Transverse colon (tissue), 4 donors: Measurements from ENCODE around the gene UBAP2. TPM values are rescaled to one million over a fixed set of nuclear protein-coding genes. Genes with fewer than 3 reads are reported as not detected.

ENCODE experiments used
- DNase-seq: peaks from one replicate; pipeline ENCODE4 v3.0.0-alpha.2; 2019
- H3K27ac ChIP-seq, 4 donors: fragments of 200-600 bp; sonication (generic); 2 replicates each; pipeline ENCODE4 v1.5.1; 2016 to 2018; ENCODE audit warnings: inconsistent platforms in 4 of 4
- H3K27me3 ChIP-seq: fragments of 200-600 bp; sonication (generic); 2 replicates; pipeline ENCODE4 v1.5.1; 2017; ENCODE audit warnings: inconsistent platforms
- H3K36me3 ChIP-seq, 4 donors: fragments of 200-600 bp; sonication (generic); 2 replicates each; pipeline ENCODE4 v1.5.1; 2017 to 2019; ENCODE audit warnings: inconsistent platforms in 4 of 4
- H3K4me1 ChIP-seq, 4 donors: fragments of 200-600 bp; sonication (generic); 2 replicates each; pipeline ENCODE4 v1.5.1; 2017 to 2020; ENCODE audit warnings: inconsistent platforms in 4 of 4
- H3K4me3 ChIP-seq, 4 donors: fragments of 200-600 bp; sonication (generic); 1 replicate in 1 of 4; 2 replicates in 3 of 4; pipeline versions ENCODE4 v1.5.1 to v1.6.1; 2017 to 2019; ENCODE audit warnings: inconsistent platforms in 4 of 4
- H3K9me3 ChIP-seq, 2 donors: fragments of 200-600 bp; sonication (generic); 2 replicates each; pipeline ENCODE4 v1.5.1; 2017 to 2019; ENCODE audit warnings: inconsistent platforms in 2 of 2
- EP300 ChIP-seq: sonication (generic); formaldehyde crosslinking; IDR thresholded peaks from one replicate; pipeline ENCODE4 v1.6.1; 2017; ENCODE audit warnings: antibody characterized with exemption, low read depth
- POLR2A ChIP-seq: fragments of 450-650 bp; IDR thresholded peaks from one replicate; pipeline ENCODE4 v1.6.1; 2016; ENCODE audit warnings: antibody characterized with exemption, mild to moderate bottlenecking, moderate library complexity
- POLR2AphosphoS5 ChIP-seq, 3 donors: sonication (generic); formaldehyde crosslinking; IDR thresholded peaks; one replicate each; pipeline ENCODE4 v1.6.1; 2016; ENCODE audit warnings: antibody characterized with exemption in 3 of 3
- WGBS, 2 donors: methylation state at CpG; one replicate each; pipeline ENCODE4 v1.1.5; 2018; ENCODE audit warnings: low coverage in 1 of 2; 5-methylcytosine and 5-hydroxymethylcytosine counted together
- in situ Hi-C, 4 donors: fragments of 200-750 bp; cut with MboI; loops; one replicate each; pipeline versions ENCODE4 v1.15.0 to v1.15.1; 2017; ENCODE audit warnings: low sequenced_read_pairs in 3 of 4, low pct_ligation_motif_present in 1 of 4, low pct_unique_long_range_greater_than_20kb in 1 of 4
- intact Hi-C: fragments of 100-400 bp; cut with DNase I; formaldehyde crosslinking; loops from one replicate; pipeline ENCODE4 v1.15.1; 2023; ENCODE audit warnings: low total_unique reads
- total RNA-seq, 4 donors: library from RNA; depleted of rRNA; stranded (reverse); fragments of >200 nt; gene quantifications; one replicate each; pipeline ENCODE4 v1.1.0, GENCODE V29; 2016
- TF ChIP-seq, protein P1 (sequence below), 5 experiments: fragments of 200-600 bp in 3 of 5; fragments of 450-650 bp in 2 of 5; sonication (generic) in 3 of 5; IDR thresholded peaks; 1 replicate in 2 of 5; 2 replicates in 3 of 5; pipeline ENCODE4 v1.5.1; 2016 to 2017; ENCODE audit warnings: antibody characterized with exemption in 5 of 5, inconsistent platforms in 3 of 5, mild to moderate bottlenecking in 2 of 5, moderate library complexity in 1 of 5

The UBAP2 gene
- total RNA-seq, 4 donors from 2014 or later, result 22.5 to 52.1 (median 31.7) TPM

DNA sequence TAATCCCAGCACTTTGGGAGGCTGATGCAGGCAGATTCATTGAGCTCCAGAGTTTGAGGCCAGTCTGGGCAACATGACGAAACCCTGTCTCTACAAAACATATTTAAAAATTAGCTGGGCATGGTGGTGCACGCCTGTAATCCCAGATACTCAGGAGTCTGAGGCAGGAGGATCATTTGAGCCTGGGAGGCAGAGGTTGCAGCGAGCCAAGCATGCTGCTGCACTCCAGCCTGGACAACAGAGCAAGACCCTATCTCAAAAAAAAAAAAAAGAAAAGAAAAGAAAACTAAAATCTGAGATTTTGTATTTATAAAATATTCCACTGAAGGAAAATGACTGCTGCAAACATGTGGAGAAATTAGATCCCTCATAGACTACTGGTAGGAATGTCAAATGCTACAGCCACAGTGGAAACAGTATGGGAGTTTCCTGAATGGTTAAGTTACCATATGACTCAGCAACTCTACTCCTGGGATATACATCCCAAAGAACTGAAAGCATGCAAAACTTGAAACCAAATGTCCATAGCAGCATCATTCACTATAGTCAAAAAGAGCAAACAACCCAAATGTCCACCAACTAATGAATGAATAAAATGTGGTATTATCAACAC, 106.1 kb downstream of the UBAP2 start:
- intact Hi-C loops (no loop called here), in situ Hi-C loops (no loop called here)
- WGBS, 2 donors, result 93% methylated on average over 3 of the region's 3 CpGs; no CpG with 5 or more reads in 1 of the 2 donors
- H3K4me1 ChIP-seq, result peaks cover 0 to 10% (median 7%) of the 10 kb centered on the region in 4 donors
- no peak for DNase-seq
- no peak overlapping the region for H3K4me3 ChIP-seq
- TF ChIP-seq POLR2A, result no peak
- TF ChIP-seq, protein P1, sequence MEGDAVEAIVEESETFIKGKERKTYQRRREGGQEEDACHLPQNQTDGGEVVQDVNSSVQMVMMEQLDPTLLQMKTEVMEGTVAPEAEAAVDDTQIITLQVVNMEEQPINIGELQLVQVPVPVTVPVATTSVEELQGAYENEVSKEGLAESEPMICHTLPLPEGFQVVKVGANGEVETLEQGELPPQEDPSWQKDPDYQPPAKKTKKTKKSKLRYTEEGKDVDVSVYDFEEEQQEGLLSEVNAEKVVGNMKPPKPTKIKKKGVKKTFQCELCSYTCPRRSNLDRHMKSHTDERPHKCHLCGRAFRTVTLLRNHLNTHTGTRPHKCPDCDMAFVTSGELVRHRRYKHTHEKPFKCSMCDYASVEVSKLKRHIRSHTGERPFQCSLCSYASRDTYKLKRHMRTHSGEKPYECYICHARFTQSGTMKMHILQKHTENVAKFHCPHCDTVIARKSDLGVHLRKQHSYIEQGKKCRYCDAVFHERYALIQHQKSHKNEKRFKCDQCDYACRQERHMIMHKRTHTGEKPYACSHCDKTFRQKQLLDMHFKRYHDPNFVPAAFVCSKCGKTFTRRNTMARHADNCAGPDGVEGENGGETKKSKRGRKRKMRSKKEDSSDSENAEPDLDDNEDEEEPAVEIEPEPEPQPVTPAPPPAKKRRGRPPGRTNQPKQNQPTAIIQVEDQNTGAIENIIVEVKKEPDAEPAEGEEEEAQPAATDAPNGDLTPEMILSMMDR (IDR thresholded peaks at IDR 0.05), result no peak
- TF ChIP-seq POLR2AphosphoS5 (IDR thresholded peaks at IDR 0.05), result no peak
- TF ChIP-seq EP300, result no peak
- H3K27me3 ChIP-seq, result no peaks in the 10 kb centered on the region
- no peaks in the 10 kb centered on the region for H3K9me3 ChIP-seq
- H3K36me3 ChIP-seq, result peaks cover 0 to 29% (median 9%) of the 10 kb centered on the region in 4 donors
- no peak overlapping the region for H3K27ac ChIP-seq

- Histone ChIP-seq H3K36me3 (peaks cover 0 to 23% (median 13%) of the 10 kb centered on the region in 4 donors), H3K4me1 (peaks cover 0 to 10% (median 4%) of the 10 kb centered on the region in 4 donors), H3K9me3 (no peaks in the 10 kb centered on the region), H3K4me3 (no peak overlapping the region), H3K27me3 (no peaks in the 10 kb centered on the region), H3K27ac (peak overlapping the region; percentile 24 to 70 (median 40))
- 51 to 61% methylated on average over 4 to 9 of the region's 9 CpGs for WGBS, 2 donors
- in situ Hi-C loops, result no loop called here
- DNase-seq, result peak; percentile 20
- intact Hi-C loops, result no loop called here
- TF ChIP-seq POLR2A, result no peak
- TF ChIP-seq, protein P1 (IDR thresholded peaks at IDR 0.05), result no peak
- no peak for TF ChIP-seq POLR2AphosphoS5 (IDR thresholded peaks at IDR 0.05)
- TF ChIP-seq EP300, result no peak
Observed at GRCh38 chr9:33939924-33940874, 108.5 kb downstream of the UBAP2 start.

- H3K36me3 ChIP-seq, result peaks cover 0 to 40% (median 13%) of the 10 kb centered on the region in 4 donors
- in situ Hi-C loops, result no loop called here
Observed at GRCh38 chr9:33934188-33934878, 114.4 kb downstream of the UBAP2 start.

More at GRCh38 chr9:33934188-33934878, 114.4 kb downstream of the UBAP2 start:
- no peak for DNase-seq
- intact Hi-C loops, result no loop called here
- Histone ChIP-seq H3K4me3 (no peak overlapping the region), H3K9me3 (no peaks in the 10 kb centered on the region), H3K27me3 (no peaks in the 10 kb centered on the region), H3K27ac (no peak overlapping the region), H3K4me1 (no peaks in the 10 kb centered on the region)
- 84 to 87% methylated on average over 3 to 5 of the region's 5 CpGs for whole genome bisulfite sequencing, 2 donors
- TF ChIP-seq POLR2AphosphoS5 (IDR thresholded peaks at IDR 0.05) (no peak), EP300 (no peak), POLR2A (no peak)
- TF ChIP-seq, protein P1 (IDR thresholded peaks at IDR 0.05), result no peak
